HepG2 (cell line): ENCODE results near the gene FRMD8. TPM values are rescaled to one million over a fixed set of nuclear protein-coding genes. Genes with fewer than 3 reads are reported as not detected.

ENCODE experiments used
- ATAD3A ChIP-seq: sonication (generic); formaldehyde crosslinking; IDR thresholded peaks from 2 replicates; pipeline ENCODE4 v1.4.0; 2020; ENCODE audit warnings: missing genetic modification reagents
- CHD4 ChIP-seq: fragments of 200-600 bp; sonication (generic); IDR thresholded peaks from 2 replicates; pipeline ENCODE4 v1.7.0; 2017; ENCODE audit warnings: mild to moderate bottlenecking, low read length, borderline replicate concordance
- ELF1 ChIP-seq: sonication (generic); formaldehyde crosslinking; IDR thresholded peaks from 2 replicates; pipeline ENCODE4 v1.4.0; 2020; ENCODE audit warnings: missing genetic modification reagents
- FOXJ3 ChIP-seq: sonication (generic); formaldehyde crosslinking; IDR thresholded peaks from 2 replicates; pipeline ENCODE4 v1.4.0; 2020; ENCODE audit warnings: missing genetic modification reagents, mild to moderate bottlenecking, borderline replicate concordance
- HOXA9 ChIP-seq: sonication (generic); formaldehyde crosslinking; IDR thresholded peaks from 2 replicates; pipeline ENCODE4 v1.8.1; 2022; ENCODE audit warnings: missing genetic modification reagents, mild to moderate bottlenecking, moderate library complexity, borderline replicate concordance
- KLF9 ChIP-seq: IDR thresholded peaks from 2 replicates; pipeline ENCODE4 v1.6.1; 2016; ENCODE audit warnings: low read depth
- NR1H2 ChIP-seq: sonication (generic); formaldehyde crosslinking; IDR thresholded peaks from 2 replicates; pipeline ENCODE4 v1.8.1; 2022; ENCODE audit warnings: low read depth, missing genetic modification reagents, borderline replicate concordance
- POLR2G ChIP-seq: fragments of 200-400 bp; formaldehyde crosslinking; IDR thresholded peaks from 2 replicates; pipeline ENCODE4 v1.6.1; 2018; ENCODE audit warnings: mild to moderate bottlenecking, low read depth, low read length, moderate library complexity
- SAP130 ChIP-seq: IDR thresholded peaks from 2 replicates; pipeline ENCODE4 v1.6.1; 2016; ENCODE audit warnings: low read depth
- SMARCE1 ChIP-seq: fragments of 450-650 bp; IDR thresholded peaks from 2 replicates; pipeline ENCODE4 v1.6.1; 2017; ENCODE audit warnings: borderline replicate concordance
- SRSF4 ChIP-seq: fragments of 200-400 bp; formaldehyde crosslinking; IDR thresholded peaks from one replicate; pipeline ENCODE4 v1.6.1; 2018; ENCODE audit warnings: mild to moderate bottlenecking, low read depth, low read length, moderate library complexity; ENCODE audit not compliant: poor library complexity, severe bottlenecking
- TEF ChIP-seq: sonication (generic); formaldehyde crosslinking; IDR thresholded peaks from 2 replicates; pipeline ENCODE4 v1.5.0; 2020; ENCODE audit warnings: missing genetic modification reagents
- TFDP1 ChIP-seq: IDR thresholded peaks from 2 replicates; pipeline ENCODE4 v1.6.1; 2016; ENCODE audit warnings: missing compliant biosample characterization, missing genetic modification reagents, borderline replicate concordance
- ZNF329 ChIP-seq: sonication (generic); formaldehyde crosslinking; IDR thresholded peaks from 2 replicates; pipeline ENCODE4 v1.9.0; 2021; ENCODE audit warnings: low read depth, mild to moderate bottlenecking, missing genetic modification reagents
- ZNF484 ChIP-seq: sonication (generic); formaldehyde crosslinking; IDR thresholded peaks from 2 replicates; pipeline ENCODE4 v1.5.1; 2020; ENCODE audit warnings: mild to moderate bottlenecking, low read depth, missing genetic modification reagents, borderline replicate concordance
- ZNF563 ChIP-seq: sonication (generic); formaldehyde crosslinking; IDR thresholded peaks from 2 replicates; pipeline ENCODE4 v1.8.0; 2022; ENCODE audit warnings: mild to moderate bottlenecking, moderate library complexity, missing genetic modification reagents
- ZNF598 ChIP-seq: sonication (generic); formaldehyde crosslinking; IDR thresholded peaks from 2 replicates; pipeline ENCODE4 v1.5.1; 2020; ENCODE audit warnings: mild to moderate bottlenecking, missing genetic modification reagents, borderline replicate concordance
- ZNF790 ChIP-seq: sonication (generic); formaldehyde crosslinking; IDR thresholded peaks from 2 replicates; pipeline ENCODE4 v1.8.0; 2022; ENCODE audit warnings: missing genetic modification reagents, mild to moderate bottlenecking, borderline replicate concordance
- ZNF83 ChIP-seq: sonication (generic); formaldehyde crosslinking; IDR thresholded peaks from 2 replicates; pipeline ENCODE4 v1.4.0; 2020; ENCODE audit warnings: missing genetic modification reagents, mild to moderate bottlenecking, borderline replicate concordance
- polyA plus RNA-seq, 8 experiments: library from polyadenylated mRNA; depleted of rRNA in 3 of 8; stranded (reverse) in 7 of 8; unstranded in 1 of 8; fragments of >200 nt; fragmentation: Illumina TruSeq in 4 of 8; extraction: Trizol in 4 of 8; gene quantifications; 2 replicates each; pipeline versions ENCODE4 v1.2.1 to v1.2.3, GENCODE V29; 2011 to 2016; ENCODE audit warnings: low read depth in 4 of 8, missing spikeins in 1 of 8, mixed read lengths in 1 of 8; ENCODE audit not compliant: insufficient read depth in 1 of 8
- total RNA-seq, 5 experiments: library from RNA; depleted of rRNA; stranded (reverse); fragments of >200 nt; fragmentation: Illumina TruSeq; extraction: Trizol; gene quantifications; 2 replicates each; pipeline ENCODE4 v1.2.3, GENCODE V29; 2016; ENCODE audit warnings: low read depth in 1 of 5
- TF ChIP-seq, protein P1 (sequence below): sonication (generic); formaldehyde crosslinking; IDR thresholded peaks from 2 replicates; pipeline ENCODE4 v1.9.0; 2021; ENCODE audit warnings: missing genetic modification reagents, mild to moderate bottlenecking, borderline replicate concordance
- TF ChIP-seq, protein P2 (sequence below): sonication (generic); formaldehyde crosslinking; IDR thresholded peaks from 2 replicates; pipeline ENCODE4 v1.5.0; 2020; ENCODE audit warnings: mild to moderate bottlenecking, missing genetic modification reagents

Gene FRMD8
- total and polyA plus RNA-seq, 2 of the 13 experiments (the other 11 are each of a cell fraction or from before 2014, with no cell fraction given): 5.8 to 20.6 TPM

GRCh38 chr11:65386307-65387140 is at the start of gene FRMD8 (continued):
- TF ChIP-seq, protein P1, sequence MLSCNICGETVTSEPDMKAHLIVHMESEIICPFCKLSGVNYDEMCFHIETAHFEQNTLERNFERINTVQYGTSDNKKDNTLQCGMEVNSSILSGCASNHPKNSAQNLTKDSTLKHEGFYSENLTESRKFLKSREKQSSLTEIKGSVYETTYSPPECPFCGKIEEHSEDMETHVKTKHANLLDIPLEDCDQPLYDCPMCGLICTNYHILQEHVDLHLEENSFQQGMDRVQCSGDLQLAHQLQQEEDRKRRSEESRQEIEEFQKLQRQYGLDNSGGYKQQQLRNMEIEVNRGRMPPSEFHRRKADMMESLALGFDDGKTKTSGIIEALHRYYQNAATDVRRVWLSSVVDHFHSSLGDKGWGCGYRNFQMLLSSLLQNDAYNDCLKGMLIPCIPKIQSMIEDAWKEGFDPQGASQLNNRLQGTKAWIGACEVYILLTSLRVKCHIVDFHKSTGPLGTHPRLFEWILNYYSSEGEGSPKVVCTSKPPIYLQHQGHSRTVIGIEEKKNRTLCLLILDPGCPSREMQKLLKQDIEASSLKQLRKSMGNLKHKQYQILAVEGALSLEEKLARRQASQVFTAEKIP: no peak
- TF ChIP-seq ELF1 (0 out of 2 replicates have a peak, but pooled peaks have one; percentile 64), SAP130 (peak; percentile 93), ZNF329 (0 out of 2 replicates have a peak, but pooled peaks have one; percentile 35), FOXJ3 (CRISPR knock-in tag) (no peak), ATAD3A (no peak), HOXA9 (no peak), SRSF4 (no peak), ZNF563 (CRISPR knock-in tag) (peak; percentile 87; the same call in 1 of the 2 replicates), CHD4 (no peak), ZNF83 (CRISPR knock-in tag) (peak; percentile 54; the same call in 1 of the 2 replicates), POLR2G (peak; percentile 84), ZNF484 (no peak), TEF (CRISPR knock-in tag) (no peak), ZNF790 (CRISPR knock-in tag) (0 out of 2 replicates have a peak, but pooled peaks have one; percentile 4), KLF9 (CRISPR knock-in tag) (no peak), NR1H2 (CRISPR knock-in tag) (no peak), SMARCE1 (no peak), TFDP1 (CRISPR knock-in tag) (peak; percentile 50; the same call in 1 of the 2 replicates), ZNF598 (CRISPR knock-in tag) (no peak)
- TF ChIP-seq, protein P2, sequence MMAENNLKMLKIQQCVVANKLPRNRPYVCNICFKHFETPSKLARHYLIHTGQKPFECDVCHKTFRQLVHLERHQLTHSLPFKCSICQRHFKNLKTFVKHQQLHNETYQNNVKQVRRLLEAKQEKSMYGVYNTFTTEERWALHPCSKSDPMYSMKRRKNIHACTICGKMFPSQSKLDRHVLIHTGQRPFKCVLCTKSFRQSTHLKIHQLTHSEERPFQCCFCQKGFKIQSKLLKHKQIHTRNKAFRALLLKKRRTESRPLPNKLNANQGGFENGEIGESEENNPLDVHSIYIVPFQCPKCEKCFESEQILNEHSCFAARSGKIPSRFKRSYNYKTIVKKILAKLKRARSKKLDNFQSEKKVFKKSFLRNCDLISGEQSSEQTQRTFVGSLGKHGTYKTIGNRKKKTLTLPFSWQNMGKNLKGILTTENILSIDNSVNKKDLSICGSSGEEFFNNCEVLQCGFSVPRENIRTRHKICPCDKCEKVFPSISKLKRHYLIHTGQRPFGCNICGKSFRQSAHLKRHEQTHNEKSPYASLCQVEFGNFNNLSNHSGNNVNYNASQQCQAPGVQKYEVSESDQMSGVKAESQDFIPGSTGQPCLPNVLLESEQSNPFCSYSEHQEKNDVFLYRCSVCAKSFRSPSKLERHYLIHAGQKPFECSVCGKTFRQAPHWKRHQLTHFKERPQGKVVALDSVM (CRISPR knock-in tag): peak; percentile 60; the same call in 1 of the 2 replicates
